ENCODE results near the gene TRIM17.

DNA sequence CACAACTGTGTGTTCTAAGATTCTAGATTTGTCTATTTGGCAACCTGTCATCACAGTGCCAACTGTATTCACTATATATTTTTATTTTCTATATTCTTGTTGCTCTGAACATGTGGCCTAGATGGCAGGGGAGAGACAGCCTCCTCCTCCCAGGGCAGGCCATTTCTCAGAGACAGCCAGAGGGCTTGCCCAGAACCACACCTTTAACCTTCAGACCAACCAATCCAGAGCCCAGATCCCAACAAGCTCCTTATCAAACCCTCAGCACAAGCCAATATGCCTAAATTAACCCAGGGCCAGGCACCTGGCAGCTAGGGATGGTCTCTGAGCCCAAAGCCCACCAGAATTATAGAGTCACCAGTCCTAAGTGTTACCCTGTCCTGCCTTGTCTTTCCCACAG, 29.3 kb downstream of the TRIM17 start:
- TF ChIP-seq, protein P1, sequence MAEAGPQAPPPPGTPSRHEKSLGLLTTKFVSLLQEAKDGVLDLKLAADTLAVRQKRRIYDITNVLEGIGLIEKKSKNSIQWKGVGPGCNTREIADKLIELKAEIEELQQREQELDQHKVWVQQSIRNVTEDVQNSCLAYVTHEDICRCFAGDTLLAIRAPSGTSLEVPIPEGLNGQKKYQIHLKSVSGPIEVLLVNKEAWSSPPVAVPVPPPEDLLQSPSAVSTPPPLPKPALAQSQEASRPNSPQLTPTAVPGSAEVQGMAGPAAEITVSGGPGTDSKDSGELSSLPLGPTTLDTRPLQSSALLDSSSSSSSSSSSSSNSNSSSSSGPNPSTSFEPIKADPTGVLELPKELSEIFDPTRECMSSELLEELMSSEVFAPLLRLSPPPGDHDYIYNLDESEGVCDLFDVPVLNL (CRISPR knock-in tag; IDR thresholded peaks at IDR 0.05; ENCODE audit: low read depth): no peak
- TF ChIP-seq, protein P2, sequence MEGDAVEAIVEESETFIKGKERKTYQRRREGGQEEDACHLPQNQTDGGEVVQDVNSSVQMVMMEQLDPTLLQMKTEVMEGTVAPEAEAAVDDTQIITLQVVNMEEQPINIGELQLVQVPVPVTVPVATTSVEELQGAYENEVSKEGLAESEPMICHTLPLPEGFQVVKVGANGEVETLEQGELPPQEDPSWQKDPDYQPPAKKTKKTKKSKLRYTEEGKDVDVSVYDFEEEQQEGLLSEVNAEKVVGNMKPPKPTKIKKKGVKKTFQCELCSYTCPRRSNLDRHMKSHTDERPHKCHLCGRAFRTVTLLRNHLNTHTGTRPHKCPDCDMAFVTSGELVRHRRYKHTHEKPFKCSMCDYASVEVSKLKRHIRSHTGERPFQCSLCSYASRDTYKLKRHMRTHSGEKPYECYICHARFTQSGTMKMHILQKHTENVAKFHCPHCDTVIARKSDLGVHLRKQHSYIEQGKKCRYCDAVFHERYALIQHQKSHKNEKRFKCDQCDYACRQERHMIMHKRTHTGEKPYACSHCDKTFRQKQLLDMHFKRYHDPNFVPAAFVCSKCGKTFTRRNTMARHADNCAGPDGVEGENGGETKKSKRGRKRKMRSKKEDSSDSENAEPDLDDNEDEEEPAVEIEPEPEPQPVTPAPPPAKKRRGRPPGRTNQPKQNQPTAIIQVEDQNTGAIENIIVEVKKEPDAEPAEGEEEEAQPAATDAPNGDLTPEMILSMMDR (IDR thresholded peaks at IDR 0.05 in 2 of 3, conservative IDR thresholded peaks at IDR 0.05 in 1 of 3; ENCODE audit: insufficient read depth in 2 of 3, low read depth in 1 of 3, low read length in 3 of 3): no peak

Measured in K562 (cell line).